HepG2 (cell line): ENCODE data around the gene CHCHD6. TPM values are rescaled to one million over a fixed set of nuclear protein-coding genes. Genes with fewer than 3 reads are reported as not detected.

Experiments used
- ATAC-seq: fragments of 200-7000 bp; cut with Tn5 transposase; 3 replicates; pipeline ENCODE4 v1.9.1; 2020; ENCODE audit warnings: mild to moderate bottlenecking, moderate library complexity
- BruUV-seq: library from RNA; stranded (reverse); fragments of 400-500 nt; replicated peaks from 2 replicates; lab custom pipeline; 2021; lab: Mats Ljungman, UMichigan
- CTCF ChIA-PET: fragments of 300-600 bp; formaldehyde crosslinking; extraction: SDS; loops from one replicate; lab custom pipeline; 2021; ENCODE audit warnings: low total read pairs, inconsistent platforms, low intra/inter-chr PET ratio; lab: Yijun Ruan, JAX
- POLR2A ChIA-PET: fragments of 350-600 bp; sonication (Branson Sonifier 250); formaldehyde crosslinking; loops from one replicate; lab custom pipeline; 2020; ENCODE audit warnings: antibody characterized with exemption, inconsistent platforms; lab: Yijun Ruan, JAX
- DNase-seq: peaks from one replicate; pipeline ENCODE4 v3.0.0-alpha.2; 2015; ENCODE audit warnings: low spot score
- FAIRE-seq: peaks from 3 replicates; lab custom pipeline; 2011; peaks lifted over from hg19 to GRCh38; lab: Jason Lieb, UNC
- H2AFZ ChIP-seq: one replicate; pipeline ENCODE4 v1.6.1; 2011; ENCODE audit warnings: low read length, inconsistent platforms
- H3K27ac ChIP-seq: fragments of 300-600 bp; 3 replicates; pipeline ENCODE4 v1.8.0; 2011; ENCODE audit warnings: mixed run types, mild to moderate bottlenecking, mixed read lengths, low read length, inconsistent platforms; ENCODE audit not compliant: insufficient read depth; ENCODE audit errors: extremely low read length
- H3K27me3 ChIP-seq, 2 experiments: fragments of 200-600 bp in 1 of 2; 2 replicates in 1 of 2; 3 replicates in 1 of 2; pipeline versions ENCODE4 v1.6.0 to v1.8.0; 2011; ENCODE audit warnings: low read length in 2 of 2, mild to moderate bottlenecking in 2 of 2, moderate library complexity in 2 of 2, inconsistent platforms in 1 of 2; ENCODE audit not compliant: insufficient read depth in 2 of 2, control insufficient read depth in 1 of 2
- H3K36me3 ChIP-seq, 2 experiments: fragments of 200-600 bp in 1 of 2; replicated peaks in 1 of 2; 2 replicates in 1 of 2; 3 replicates in 1 of 2; pipeline versions ENCODE4 v1.5.1 to v1.8.0; 2011; ENCODE audit warnings: low read length in 2 of 2, inconsistent platforms in 1 of 2; ENCODE audit not compliant: insufficient read depth in 2 of 2, control insufficient read depth in 1 of 2
- H3K4me1 ChIP-seq: 2 replicates; pipeline ENCODE4 v1.5.1; 2012; ENCODE audit warnings: low read length, inconsistent platforms; ENCODE audit not compliant: insufficient read depth
- H3K4me2 ChIP-seq: 2 replicates; pipeline ENCODE4 v1.6.0; 2011; ENCODE audit warnings: low read depth, low read length, inconsistent platforms
- H3K4me3 ChIP-seq, 3 experiments: fragments of 200-600 bp in 1 of 3; sonication (generic), shearing (Covaris generic) in 1 of 3; replicated peaks in 1 of 3; 2 replicates each; pipeline ENCODE4 v1.5.1; 2011 to 2016; ENCODE audit warnings: low read length in 3 of 3, inconsistent platforms in 2 of 3, low read depth in 2 of 3, mild to moderate bottlenecking in 2 of 3, control low read depth in 1 of 3, mixed read lengths in 1 of 3; ENCODE audit not compliant: insufficient read depth in 1 of 3
- H3K79me2 ChIP-seq: one replicate; pipeline ENCODE4 v1.6.1; 2011; ENCODE audit warnings: low read length, inconsistent platforms; ENCODE audit not compliant: insufficient read depth
- H3K9ac ChIP-seq: 2 replicates; pipeline ENCODE4 v1.6.0; 2011; ENCODE audit warnings: mild to moderate bottlenecking, low read depth, low read length, inconsistent platforms; ENCODE audit not compliant: insufficient read depth
- H3K9me3 ChIP-seq: 2 replicates; pipeline ENCODE4 v1.5.1; 2012; ENCODE audit warnings: mild to moderate bottlenecking, low read length
- H4K20me1 ChIP-seq: 2 replicates; pipeline ENCODE4 v1.6.0; 2011; ENCODE audit warnings: inconsistent platforms, mild to moderate bottlenecking, low read length, moderate library complexity; ENCODE audit not compliant: insufficient read depth
- ARHGAP35 ChIP-seq: sonication (generic); formaldehyde crosslinking; IDR thresholded peaks from 2 replicates; pipeline ENCODE4 v1.9.0; 2022; ENCODE audit warnings: mild to moderate bottlenecking, inconsistent platforms, moderate library complexity, missing genetic modification reagents, borderline replicate concordance
- ARNT2 ChIP-seq: sonication (generic); formaldehyde crosslinking; IDR thresholded peaks from 2 replicates; pipeline ENCODE4 v1.8.0; 2022; ENCODE audit warnings: mild to moderate bottlenecking, low read depth, missing genetic modification reagents, moderate library complexity
- CREB1 ChIP-seq, 2 experiments: fragments of 450-650 bp in 1 of 2; IDR thresholded peaks; 2 replicates each; pipeline ENCODE4 v1.6.1; 2016 to 2017; ENCODE audit warnings: control low read depth in 1 of 2, mild to moderate bottlenecking in 1 of 2, missing compliant biosample characterization in 1 of 2, missing genetic modification characterization in 1 of 2
- FOXA3 ChIP-seq: IDR thresholded peaks from 2 replicates; pipeline ENCODE4 v1.6.1; 2016; ENCODE audit warnings: missing genetic modification reagents, missing compliant biosample characterization
- KLF16 ChIP-seq, 2 experiments: sonication (generic) in 1 of 2; formaldehyde crosslinking in 1 of 2; IDR thresholded peaks; 2 replicates each; pipeline versions ENCODE4 v1.6.1 to v1.8.0; 2016 to 2023; ENCODE audit warnings: missing genetic modification reagents in 2 of 2, missing compliant biosample characterization in 1 of 2
- MTF2 ChIP-seq: sonication (generic); formaldehyde crosslinking; IDR thresholded peaks from 2 replicates; pipeline ENCODE4 v1.5.0; 2020; ENCODE audit warnings: missing genetic modification reagents, borderline replicate concordance
- MZF1 ChIP-seq: sonication (generic); formaldehyde crosslinking; IDR thresholded peaks from 2 replicates; pipeline ENCODE4 v1.8.1; 2023; ENCODE audit warnings: mild to moderate bottlenecking, missing genetic modification reagents, borderline replicate concordance
- PRMT3 ChIP-seq: sonication (generic); formaldehyde crosslinking; IDR thresholded peaks from 2 replicates; pipeline ENCODE4 v1.8.1; 2022; ENCODE audit warnings: low read depth, mild to moderate bottlenecking, moderate library complexity, missing genetic modification reagents, borderline replicate concordance
- SP1 ChIP-seq, 2 experiments: fragments of 450-650 bp in 1 of 2; sonication (generic) in 1 of 2; formaldehyde crosslinking in 1 of 2; IDR thresholded peaks; 2 replicates each; pipeline versions ENCODE4 v1.4.0 to v1.6.1; 2016 to 2020; ENCODE audit warnings: missing genetic modification reagents in 1 of 2
- SRSF4 ChIP-seq: fragments of 200-400 bp; formaldehyde crosslinking; IDR thresholded peaks from one replicate; pipeline ENCODE4 v1.6.1; 2018; ENCODE audit warnings: mild to moderate bottlenecking, low read depth, low read length, moderate library complexity; ENCODE audit not compliant: poor library complexity, severe bottlenecking
- SRSF9 ChIP-seq: fragments of 200-400 bp; formaldehyde crosslinking; IDR thresholded peaks from 2 replicates; pipeline ENCODE4 v1.6.1; 2018; ENCODE audit warnings: borderline replicate concordance, mild to moderate bottlenecking, low read depth, low read length; ENCODE audit not compliant: insufficient read depth, poor library complexity, severe bottlenecking
- ZNF136 ChIP-seq: sonication (generic); formaldehyde crosslinking; IDR thresholded peaks from 2 replicates; pipeline ENCODE4 v1.8.1; 2022; ENCODE audit warnings: low read depth, mild to moderate bottlenecking, moderate library complexity, missing genetic modification reagents
- ZNF24 ChIP-seq: fragments of 450-650 bp; IDR thresholded peaks from 2 replicates; pipeline ENCODE4 v1.6.1; 2017; ENCODE audit warnings: antibody characterized with exemption, mild to moderate bottlenecking
- ZNF326 ChIP-seq: sonication (generic); formaldehyde crosslinking; IDR thresholded peaks from 2 replicates; pipeline ENCODE4 v1.4.0; 2020; ENCODE audit warnings: missing genetic modification reagents, borderline replicate concordance
- ZNF549 ChIP-seq: sonication (generic); formaldehyde crosslinking; IDR thresholded peaks from 2 replicates; pipeline ENCODE4 v1.5.0; 2020; ENCODE audit warnings: missing genetic modification reagents
- ZNF567 ChIP-seq: sonication (generic); formaldehyde crosslinking; IDR thresholded peaks from 2 replicates; pipeline ENCODE4 v1.8.1; 2023; ENCODE audit warnings: mild to moderate bottlenecking, missing genetic modification reagents, borderline replicate concordance
- WGBS: methylation state at CpG from one replicate; pipeline ENCODE4 v1.1.6; 2017; ENCODE audit warnings: low lambda C conversion rate; 5-methylcytosine and 5-hydroxymethylcytosine counted together
- in situ Hi-C: cut with HindIII; loops from 2 replicates; pipeline ENCODE4 v1.10.0; 2017; ENCODE audit warnings: low pct_unique_long_range_greater_than_20kb; ENCODE audit not compliant: extremely low pct_ligation_motif_present
- intact Hi-C: fragments of 100-400 bp; cut with micrococcal nuclease; formaldehyde crosslinking; loops from one replicate; pipeline ENCODE4 v1.10.0; 2022; ENCODE audit not compliant: unreplicated experiment
- polyA plus RNA-seq, 8 experiments: library from polyadenylated mRNA; depleted of rRNA in 3 of 8; stranded (reverse) in 7 of 8; unstranded in 1 of 8; fragments of >200 nt; fragmentation: Illumina TruSeq in 4 of 8; extraction: Trizol in 4 of 8; gene quantifications; 2 replicates each; pipeline versions ENCODE4 v1.2.1 to v1.2.3, GENCODE V29; 2011 to 2016; ENCODE audit warnings: low read depth in 4 of 8, missing spikeins in 1 of 8, mixed read lengths in 1 of 8; ENCODE audit not compliant: insufficient read depth in 1 of 8
- total RNA-seq, 5 experiments: library from RNA; depleted of rRNA; stranded (reverse); fragments of >200 nt; fragmentation: Illumina TruSeq; extraction: Trizol; gene quantifications; 2 replicates each; pipeline ENCODE4 v1.2.3, GENCODE V29; 2016; ENCODE audit warnings: low read depth in 1 of 5
- TF ChIP-seq, protein P1 (sequence below): sonication (generic); formaldehyde crosslinking; conservative IDR thresholded peaks from 2 replicates; pipeline ENCODE4 v1.4.0; 2020; ENCODE audit warnings: missing genetic modification reagents
- TF ChIP-seq, protein P2 (sequence below): IDR thresholded peaks from 2 replicates; pipeline ENCODE4 v1.6.1; 2016; ENCODE audit warnings: missing biosample characterization, missing genetic modification reagents, low read depth
- TF ChIP-seq, protein P3 (sequence below): sonication (generic); formaldehyde crosslinking; IDR thresholded peaks from 2 replicates; pipeline ENCODE4 v1.5.0; 2020; ENCODE audit warnings: missing genetic modification reagents, mild to moderate bottlenecking, borderline replicate concordance
- TF ChIP-seq, protein P4 (sequence below): sonication (generic); formaldehyde crosslinking; conservative IDR thresholded peaks from 2 replicates; pipeline ENCODE4 v1.4.0; 2020; ENCODE audit warnings: missing genetic modification reagents

Gene CHCHD6
- total and polyA plus RNA-seq, 2 of the 13 experiments (the other 11 are each of a cell fraction or from before 2014, with no cell fraction given) = 20.3 to 20.8 TPM

DNA sequence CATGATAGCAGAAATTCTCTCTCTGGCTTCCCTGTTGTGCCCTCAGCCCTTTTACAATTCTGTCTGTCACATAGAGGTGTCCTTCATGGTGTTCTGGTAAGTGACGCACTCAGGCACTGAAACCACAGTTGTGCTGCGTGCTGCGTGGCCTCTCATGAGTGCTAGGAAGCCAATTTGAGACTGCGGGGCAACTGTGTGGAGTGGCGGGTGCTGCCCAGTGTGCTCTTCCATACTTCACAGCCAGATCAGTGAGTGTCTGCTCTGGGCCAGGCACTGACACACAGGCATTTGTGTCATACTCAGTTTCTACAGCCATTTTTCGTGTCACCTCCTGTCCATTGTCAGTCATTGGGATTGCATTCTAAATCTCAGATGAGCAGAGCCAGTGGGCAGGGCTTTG is 145.7 kb downstream of the CHCHD6 start:
- H3K4me1 ChIP-seq = peaks cover 39% of the 10 kb centered on the region
- no peak overlapping the region for H3K9ac ChIP-seq
- H3K4me2 ChIP-seq = no peak overlapping the region
- CTCF ChIA-PET = no interaction called here
- in situ Hi-C loops (no loop called here), intact Hi-C loops (no loop called here)
- no peak overlapping the region for H3K27ac ChIP-seq
- no peak for FAIRE-seq
- POLR2A ChIA-PET = no interaction called here
- TF ChIP-seq ARNT2 = no peak
- TF ChIP-seq, protein P1, sequence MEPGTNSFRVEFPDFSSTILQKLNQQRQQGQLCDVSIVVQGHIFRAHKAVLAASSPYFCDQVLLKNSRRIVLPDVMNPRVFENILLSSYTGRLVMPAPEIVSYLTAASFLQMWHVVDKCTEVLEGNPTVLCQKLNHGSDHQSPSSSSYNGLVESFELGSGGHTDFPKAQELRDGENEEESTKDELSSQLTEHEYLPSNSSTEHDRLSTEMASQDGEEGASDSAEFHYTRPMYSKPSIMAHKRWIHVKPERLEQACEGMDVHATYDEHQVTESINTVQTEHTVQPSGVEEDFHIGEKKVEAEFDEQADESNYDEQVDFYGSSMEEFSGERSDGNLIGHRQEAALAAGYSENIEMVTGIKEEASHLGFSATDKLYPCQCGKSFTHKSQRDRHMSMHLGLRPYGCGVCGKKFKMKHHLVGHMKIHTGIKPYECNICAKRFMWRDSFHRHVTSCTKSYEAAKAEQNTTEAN (CRISPR knock-in tag) = no peak
- TF ChIP-seq, protein P2, sequence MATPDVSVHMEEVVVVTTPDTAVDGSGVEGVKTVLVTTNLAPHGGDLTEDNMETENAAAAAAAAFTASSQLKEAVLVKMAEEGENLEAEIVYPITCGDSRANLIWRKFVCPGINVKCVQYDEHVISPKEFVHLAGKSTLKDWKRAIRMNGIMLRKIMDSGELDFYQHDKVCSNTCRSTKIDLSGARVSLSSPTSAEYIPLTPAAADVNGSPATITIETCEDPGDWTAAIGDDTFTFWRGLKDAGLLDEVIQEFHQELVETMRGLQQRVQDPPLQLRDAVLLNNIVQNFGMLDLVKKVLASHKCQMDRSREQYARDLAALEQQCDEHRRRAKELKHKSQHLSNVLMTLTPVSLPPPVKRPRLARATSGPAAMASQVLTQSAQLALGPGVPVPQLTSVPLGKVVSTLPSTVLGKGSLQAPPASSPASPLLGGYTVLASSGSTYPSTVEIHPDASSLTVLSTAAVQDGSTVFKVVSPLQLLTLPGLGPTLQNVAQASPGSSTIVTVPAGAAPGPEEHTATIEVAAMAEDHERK (CRISPR knock-in tag) = no peak
- no peak for TF ChIP-seq CREB1 (IDR thresholded peaks at IDR 0.05)
- TF ChIP-seq CREB1 (CRISPR knock-in tag; IDR thresholded peaks at IDR 0.05) = no peak
- no peak for TF ChIP-seq ARHGAP35 (CRISPR knock-in tag)
- no peak for TF ChIP-seq ZNF567 (CRISPR knock-in tag)
- TF ChIP-seq KLF16 (CRISPR knock-in tag; IDR thresholded peaks at IDR 0.05) = no peak
- TF ChIP-seq SP1 (IDR thresholded peaks at IDR 0.05) = no peak
- TF ChIP-seq SP1 (CRISPR knock-in tag; IDR thresholded peaks at IDR 0.05) = no peak
- TF ChIP-seq FOXA3 (CRISPR knock-in tag) = no peak
- TF ChIP-seq ZNF136 (CRISPR knock-in tag) = no peak
- TF ChIP-seq ZNF326 (CRISPR knock-in tag) = no peak
- no peak for TF ChIP-seq MTF2 (CRISPR knock-in tag)
- no peak for TF ChIP-seq SRSF9
- TF ChIP-seq ZNF549 = no peak
- no peak for TF ChIP-seq SRSF4
- TF ChIP-seq, protein P3, sequence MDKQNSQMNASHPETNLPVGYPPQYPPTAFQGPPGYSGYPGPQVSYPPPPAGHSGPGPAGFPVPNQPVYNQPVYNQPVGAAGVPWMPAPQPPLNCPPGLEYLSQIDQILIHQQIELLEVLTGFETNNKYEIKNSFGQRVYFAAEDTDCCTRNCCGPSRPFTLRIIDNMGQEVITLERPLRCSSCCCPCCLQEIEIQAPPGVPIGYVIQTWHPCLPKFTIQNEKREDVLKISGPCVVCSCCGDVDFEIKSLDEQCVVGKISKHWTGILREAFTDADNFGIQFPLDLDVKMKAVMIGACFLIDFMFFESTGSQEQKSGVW = no peak
- no peak for TF ChIP-seq MZF1 (CRISPR knock-in tag)
- TF ChIP-seq, protein P4, sequence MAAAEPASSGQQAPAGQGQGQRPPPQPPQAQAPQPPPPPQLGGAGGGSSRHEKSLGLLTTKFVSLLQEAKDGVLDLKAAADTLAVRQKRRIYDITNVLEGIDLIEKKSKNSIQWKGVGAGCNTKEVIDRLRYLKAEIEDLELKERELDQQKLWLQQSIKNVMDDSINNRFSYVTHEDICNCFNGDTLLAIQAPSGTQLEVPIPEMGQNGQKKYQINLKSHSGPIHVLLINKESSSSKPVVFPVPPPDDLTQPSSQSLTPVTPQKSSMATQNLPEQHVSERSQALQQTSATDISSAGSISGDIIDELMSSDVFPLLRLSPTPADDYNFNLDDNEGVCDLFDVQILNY (CRISPR knock-in tag) = no peak
- no peak for TF ChIP-seq ZNF24
- no peak for TF ChIP-seq PRMT3 (CRISPR knock-in tag)
- TF ChIP-seq, all 625 proteins: peak for 0
- ATAC-seq (no peak), DNase-seq (no peak)
- 98% methylated on average over 6 of the region's 6 CpGs for WGBS
- Histone ChIP-seq H3K9me3 (no peaks in the 10 kb centered on the region), H3K4me3 (no peak overlapping the region), H3K27me3 (no peaks in the 10 kb centered on the region), H2AFZ (no peak overlapping the region), H4K20me1 (no peaks in the 10 kb centered on the region), H3K79me2 (no peaks in the 10 kb centered on the region), H3K36me3 (no peaks in the 10 kb centered on the region)
- no TSS peak for BruUV-seq
